ENCODE results near the gene COL16A1. TPM values are rescaled to one million over a fixed set of nuclear protein-coding genes. Genes with fewer than 3 reads are reported as not detected.

The COL16A1 gene
- total and polyA plus RNA-seq, 9 donors, result 19.8 to 237 (median 157) TPM

DNA sequence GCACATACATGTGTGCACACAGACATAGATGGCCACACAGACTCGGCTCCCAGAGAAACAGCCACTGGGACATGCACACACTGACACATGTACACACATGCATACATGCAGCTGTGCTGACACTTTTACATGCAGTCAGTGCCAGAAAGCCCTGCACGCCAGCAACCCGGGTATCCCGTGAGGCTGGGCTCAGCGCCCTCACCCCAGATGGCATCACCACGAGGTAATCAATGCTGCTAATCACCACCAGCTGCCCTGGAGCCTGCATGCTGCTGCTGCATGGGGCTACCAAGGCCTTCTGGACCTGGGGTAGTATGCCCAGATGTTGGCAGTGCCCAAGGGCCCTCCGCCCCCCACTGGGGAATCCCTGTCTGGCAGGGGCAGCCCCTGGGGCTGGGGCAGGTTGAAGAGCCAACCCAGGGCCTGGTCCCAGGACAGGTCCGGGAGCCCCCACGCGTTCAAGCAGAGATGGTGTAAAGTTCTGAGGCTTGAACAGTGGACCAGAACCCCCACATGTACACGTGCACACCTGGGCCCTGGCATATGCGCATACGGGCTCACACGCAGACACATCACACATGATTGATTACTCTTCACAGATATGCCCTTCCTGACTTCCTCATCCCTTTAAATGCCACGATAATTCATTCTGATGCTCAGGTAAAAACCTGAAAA, 2.7 kb upstream of the COL16A1 start:
- H3K4me3 ChIP-seq, result no peak overlapping the region
- no peaks in the 10 kb centered on the region for H3K9me3 ChIP-seq
- peaks cover 23% of the 10 kb centered on the region for H3K4me1 ChIP-seq (ENCODE audit: insufficient read depth)
- WGBS, 3 donors, result 82 to 88% (median 86%) methylated on average over 15 of the region's 15 CpGs
- no peaks in the 10 kb centered on the region for H3K36me3 ChIP-seq
- TF ChIP-seq, protein P1, sequence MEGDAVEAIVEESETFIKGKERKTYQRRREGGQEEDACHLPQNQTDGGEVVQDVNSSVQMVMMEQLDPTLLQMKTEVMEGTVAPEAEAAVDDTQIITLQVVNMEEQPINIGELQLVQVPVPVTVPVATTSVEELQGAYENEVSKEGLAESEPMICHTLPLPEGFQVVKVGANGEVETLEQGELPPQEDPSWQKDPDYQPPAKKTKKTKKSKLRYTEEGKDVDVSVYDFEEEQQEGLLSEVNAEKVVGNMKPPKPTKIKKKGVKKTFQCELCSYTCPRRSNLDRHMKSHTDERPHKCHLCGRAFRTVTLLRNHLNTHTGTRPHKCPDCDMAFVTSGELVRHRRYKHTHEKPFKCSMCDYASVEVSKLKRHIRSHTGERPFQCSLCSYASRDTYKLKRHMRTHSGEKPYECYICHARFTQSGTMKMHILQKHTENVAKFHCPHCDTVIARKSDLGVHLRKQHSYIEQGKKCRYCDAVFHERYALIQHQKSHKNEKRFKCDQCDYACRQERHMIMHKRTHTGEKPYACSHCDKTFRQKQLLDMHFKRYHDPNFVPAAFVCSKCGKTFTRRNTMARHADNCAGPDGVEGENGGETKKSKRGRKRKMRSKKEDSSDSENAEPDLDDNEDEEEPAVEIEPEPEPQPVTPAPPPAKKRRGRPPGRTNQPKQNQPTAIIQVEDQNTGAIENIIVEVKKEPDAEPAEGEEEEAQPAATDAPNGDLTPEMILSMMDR (IDR thresholded peaks at IDR 0.05), result no peak
- TF ChIP-seq POLR2A (IDR thresholded peaks at IDR 0.05) (no peak), EP300 (IDR thresholded peaks at IDR 0.05) (no peak)
- H3K27ac ChIP-seq, result no peak overlapping the region
- intact Hi-C loops (cut with DNase I), result loop anchor here in 1 of 4 donors (2.0 kb wide), 1 partner anchor 36 kb away; no protein-coding TSS in a partner anchor
- no peak for DNase-seq
- H3K27me3 ChIP-seq, result no peaks in the 10 kb centered on the region

DNA sequence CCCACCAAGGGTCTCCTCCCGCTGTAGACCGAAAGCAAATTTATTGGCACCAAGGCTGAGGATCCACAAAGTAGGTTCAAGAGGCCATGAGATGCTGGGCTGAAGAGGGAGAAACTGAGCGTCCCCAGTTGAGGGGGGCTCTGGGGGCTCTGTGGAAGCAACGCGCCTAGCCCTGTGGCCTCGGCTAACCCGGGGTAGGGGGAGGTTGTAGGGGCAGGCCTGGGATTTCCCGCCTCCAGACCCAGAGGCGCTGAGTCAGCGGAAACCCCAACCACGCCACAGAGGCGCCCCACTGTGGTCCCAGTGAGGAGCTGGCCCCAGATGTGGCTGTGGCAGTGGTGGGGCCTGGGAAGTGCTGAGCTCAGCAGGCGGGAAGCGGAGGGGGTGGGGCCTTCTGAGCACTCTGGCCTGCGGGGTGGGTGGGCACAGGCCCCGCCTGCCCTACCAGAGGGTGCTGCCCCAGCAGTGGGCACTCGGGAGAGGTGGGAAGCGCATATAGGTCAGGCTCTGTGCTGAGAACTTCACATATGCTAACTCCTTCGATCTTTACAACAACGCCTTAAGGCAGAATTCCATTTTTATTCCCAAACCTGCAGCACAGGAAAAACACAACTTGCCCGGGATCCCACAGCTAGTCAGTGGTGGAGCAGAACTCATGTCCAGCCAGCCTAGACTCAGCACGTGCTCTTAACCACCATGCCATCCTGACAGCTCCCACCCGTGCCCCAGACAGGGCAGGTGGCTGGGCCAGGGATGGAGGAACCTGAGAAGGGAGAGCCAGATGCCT, 1.5 kb upstream of the COL16A1 start:
- H3K27ac ChIP-seq, result peak overlapping the region; percentile 34 to 89
- intact Hi-C loops (cut with DNase I), result loop anchor here in 1 of 4 donors (2.0 kb wide), 1 partner anchor 38 kb away; no protein-coding TSS in a partner anchor
- 16 to 29% (median 20%) methylated on average over 22 to 23 of the region's 23 CpGs for WGBS, 3 donors
- peak; percentile 81 to 85 (median 84) for DNase-seq
- H3K36me3 ChIP-seq, result no peaks in the 10 kb centered on the region
- H3K4me3 ChIP-seq, result no peak overlapping the region
- H3K9me3 ChIP-seq, result no peaks in the 10 kb centered on the region
- no peak for TF ChIP-seq EP300 (IDR thresholded peaks at IDR 0.05)
- TF ChIP-seq, protein P1 (IDR thresholded peaks at IDR 0.05), result peak in 2 of 3 donors; percentile 12 to 48
- H3K27me3 ChIP-seq, result no peaks in the 10 kb centered on the region
- H3K4me1 ChIP-seq (ENCODE audit: insufficient read depth), result peaks cover 29% of the 10 kb centered on the region

DNA sequence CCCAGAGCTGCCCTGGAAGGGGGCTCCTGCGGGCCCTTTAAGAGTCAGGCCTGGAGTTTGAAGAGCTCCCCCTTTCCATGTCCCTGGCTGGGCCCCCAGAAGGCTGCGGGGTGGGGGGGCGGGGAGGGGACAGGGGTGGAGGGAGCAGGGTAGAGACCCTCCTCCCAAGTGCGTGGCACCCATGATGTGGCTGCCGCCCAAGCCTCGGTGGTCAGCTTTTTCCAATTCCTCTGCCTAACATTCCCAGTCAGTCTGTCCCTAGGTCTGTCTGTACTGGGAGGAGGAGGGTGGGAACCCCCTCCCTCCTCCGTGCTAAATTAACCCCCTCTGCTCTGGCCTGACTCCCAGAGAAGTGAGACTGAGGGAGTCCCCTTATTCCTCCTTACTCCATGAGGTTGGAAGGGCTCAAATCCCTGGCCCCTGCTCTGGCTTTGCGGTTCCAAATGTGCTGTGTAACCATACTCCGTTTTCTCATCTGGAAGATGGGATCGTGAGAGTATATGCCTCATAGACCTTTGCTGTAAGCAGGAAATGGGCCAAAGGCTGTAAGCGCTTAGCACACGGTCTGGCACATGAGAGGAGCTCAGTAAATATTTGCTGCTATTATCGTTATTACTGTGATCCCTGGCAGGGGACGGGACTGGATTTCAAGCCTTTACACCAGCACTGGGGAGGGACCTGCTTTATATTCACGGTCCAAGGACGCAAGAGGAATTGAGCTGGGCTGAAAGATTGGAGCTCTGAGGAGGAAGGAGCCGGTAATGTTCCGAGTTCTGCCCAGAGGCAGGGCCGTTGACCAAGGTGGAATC, 658 bp upstream of the COL16A1 start:
- Histone ChIP-seq H3K36me3 (no peaks in the 10 kb centered on the region), H3K27me3 (no peaks in the 10 kb centered on the region), H3K4me1 (ENCODE audit: insufficient read depth) (peaks cover 37% of the 10 kb centered on the region), H3K4me3 (peak overlapping the region; percentile 44), H3K9me3 (no peaks in the 10 kb centered on the region), H3K27ac (peak overlapping the region; percentile 89)
- 2 to 4% (median 4%) methylated on average over 18 to 19 of the region's 19 CpGs for WGBS, 3 donors
- peak in 2 of 5 donors; percentile 43 to 67 for DNase-seq
- TF ChIP-seq EP300 (IDR thresholded peaks at IDR 0.05), result no peak
- no peak for TF ChIP-seq POLR2A (IDR thresholded peaks at IDR 0.05)
- TF ChIP-seq, protein P1 (IDR thresholded peaks at IDR 0.05), result no peak
- intact Hi-C loops (cut with DNase I), result loop anchor here in 2 of 4 donors (2.0 to 5.0 kb wide), 2 partner anchors 38 to 42 kb away; no protein-coding TSS in a partner anchor

DNA sequence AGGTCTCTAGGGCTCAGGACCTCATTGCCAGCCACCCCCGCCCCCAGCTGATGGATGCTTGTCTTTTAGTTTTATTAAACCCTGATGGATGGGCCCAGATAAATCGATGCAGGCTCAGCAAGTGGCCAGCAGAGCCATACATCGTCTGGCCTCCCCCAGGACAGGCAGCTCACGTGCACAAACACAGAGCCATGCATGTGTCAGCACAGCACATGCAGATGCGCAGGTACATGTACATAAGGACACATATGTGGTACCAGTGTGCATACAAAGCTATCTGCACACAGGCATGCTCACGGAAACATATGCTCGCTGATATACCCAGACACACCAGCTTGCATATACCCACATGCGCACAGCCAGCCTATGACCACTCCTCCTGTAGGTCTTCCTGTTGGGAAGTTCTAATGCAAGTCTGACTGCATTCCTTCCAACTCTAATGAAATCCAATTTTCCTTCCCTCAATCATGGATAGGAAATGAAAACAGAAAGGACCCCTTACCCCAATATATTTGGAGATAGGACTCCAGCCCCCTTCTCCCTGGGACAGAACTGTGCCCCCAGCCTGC, 897 bp downstream of the COL16A1 start:
- Histone ChIP-seq H3K9me3 (no peaks in the 10 kb centered on the region), H3K27me3 (no peaks in the 10 kb centered on the region), H3K36me3 (no peaks in the 10 kb centered on the region), H3K27ac (peak overlapping the region; percentile 89), H3K4me3 (peak overlapping the region; percentile 44), H3K4me1 (ENCODE audit: insufficient read depth) (peaks cover 38% of the 10 kb centered on the region)
- 24 to 35% (median 25%) methylated on average over 8 of the region's 8 CpGs for WGBS, 3 donors
- no peak for DNase-seq
- TF ChIP-seq EP300 (IDR thresholded peaks at IDR 0.05), result no peak
- TF ChIP-seq, protein P1 (IDR thresholded peaks at IDR 0.05), result no peak
- no peak for TF ChIP-seq POLR2A (IDR thresholded peaks at IDR 0.05)
- intact Hi-C loops (cut with DNase I), result loop anchor here in 1 of 4 donors (5.0 kb wide), 1 partner anchor 41 kb away; no protein-coding TSS in a partner anchor

Data from ovary (tissue), 9 donors.